ENCODE results near the gene PRSS21.

PRSS21 gene

DNA sequence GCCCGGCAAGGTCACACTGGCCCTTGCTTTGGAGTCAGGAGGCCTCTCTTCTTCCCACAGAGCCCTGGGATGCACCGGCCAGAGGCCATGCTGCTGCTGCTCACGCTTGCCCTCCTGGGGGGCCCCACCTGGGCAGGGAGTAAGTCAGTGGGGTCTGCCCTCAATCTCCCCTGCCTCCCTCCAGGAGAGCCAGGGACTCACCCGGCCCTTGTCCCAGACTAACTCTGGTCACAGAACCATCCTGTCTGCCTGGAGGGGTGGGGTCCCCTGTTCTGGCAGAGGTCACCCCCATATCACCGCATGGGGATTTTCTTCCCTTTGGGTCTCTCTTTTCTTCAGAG is 13.3 kb downstream of the PRSS21 start:
- no peak for DNase-seq (ENCODE audit: low spot score)
- Mint-ChIP-seq H3K27ac (no peak overlapping the region), H3K4me3 (peak overlapping the region; percentile 43), H3K9me3 (no peaks in the 10 kb centered on the region), H3K4me1 (ENCODE audit: low read depth) (no peaks in the 10 kb centered on the region), H3K36me3 (ENCODE audit: low read depth) (no peaks in the 10 kb centered on the region), H3K27me3 (ENCODE audit: low read depth) (peaks cover 3% of the 10 kb centered on the region)

DNA sequence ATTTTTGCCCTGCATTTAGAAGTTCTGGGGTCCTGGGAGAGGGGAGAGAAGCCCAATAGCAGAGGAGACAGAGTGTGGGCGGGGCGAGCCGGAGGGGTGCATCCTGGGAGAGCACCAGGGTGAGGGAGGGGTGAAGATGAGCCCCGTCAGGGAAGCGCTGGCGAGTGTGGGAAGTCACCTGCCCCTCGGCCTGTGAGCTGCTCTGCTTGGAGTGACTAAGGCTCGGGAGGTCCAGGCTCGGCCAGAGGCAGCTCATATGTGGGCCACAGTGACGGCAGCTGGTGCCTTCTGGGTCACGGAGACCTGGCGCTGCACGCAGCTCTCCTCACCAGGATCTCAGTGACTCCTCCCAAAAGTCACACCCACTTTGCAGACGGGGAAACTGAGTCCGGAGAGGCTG is 14.2 kb downstream of the PRSS21 start:
- H3K36me3 Mint-ChIP-seq (ENCODE audit: low read depth) = no peaks in the 10 kb centered on the region
- H3K4me1 Mint-ChIP-seq (ENCODE audit: low read depth) = no peaks in the 10 kb centered on the region
- H3K27ac Mint-ChIP-seq = no peak overlapping the region
- DNase-seq (ENCODE audit: low spot score) = no peak
- peaks cover 3% of the 10 kb centered on the region for H3K27me3 Mint-ChIP-seq (ENCODE audit: low read depth)
- no peaks in the 10 kb centered on the region for H3K9me3 Mint-ChIP-seq
- H3K4me3 Mint-ChIP-seq = no peak overlapping the region

DNA sequence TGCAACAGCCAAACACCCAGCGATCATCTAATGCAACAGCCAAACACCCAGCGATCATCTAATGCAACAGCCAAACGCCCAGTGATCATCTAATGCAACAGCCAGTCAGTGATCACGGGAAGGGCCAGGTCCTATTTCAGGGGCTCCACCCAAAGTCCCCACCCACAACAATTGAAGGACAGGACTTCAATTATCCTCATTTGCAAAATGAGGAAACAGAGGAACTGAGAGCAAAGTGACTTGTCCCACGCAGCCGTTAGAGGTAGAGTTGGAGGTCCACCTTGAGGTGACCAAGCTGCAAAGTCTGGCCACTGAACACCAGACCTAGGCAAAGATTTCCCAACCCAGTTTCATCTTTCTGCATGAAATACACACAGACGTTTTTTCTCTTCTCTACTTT is 16.7 kb downstream of the PRSS21 start:
- no peaks in the 10 kb centered on the region for H3K4me1 Mint-ChIP-seq (ENCODE audit: low read depth)
- H3K9me3 Mint-ChIP-seq = no peaks in the 10 kb centered on the region
- no peak for DNase-seq (ENCODE audit: low spot score)
- H3K36me3 Mint-ChIP-seq (ENCODE audit: low read depth) = no peaks in the 10 kb centered on the region
- H3K4me3 Mint-ChIP-seq = no peak overlapping the region
- peaks cover 3% of the 10 kb centered on the region for H3K27me3 Mint-ChIP-seq (ENCODE audit: low read depth)
- H3K27ac Mint-ChIP-seq = no peak overlapping the region

DNA sequence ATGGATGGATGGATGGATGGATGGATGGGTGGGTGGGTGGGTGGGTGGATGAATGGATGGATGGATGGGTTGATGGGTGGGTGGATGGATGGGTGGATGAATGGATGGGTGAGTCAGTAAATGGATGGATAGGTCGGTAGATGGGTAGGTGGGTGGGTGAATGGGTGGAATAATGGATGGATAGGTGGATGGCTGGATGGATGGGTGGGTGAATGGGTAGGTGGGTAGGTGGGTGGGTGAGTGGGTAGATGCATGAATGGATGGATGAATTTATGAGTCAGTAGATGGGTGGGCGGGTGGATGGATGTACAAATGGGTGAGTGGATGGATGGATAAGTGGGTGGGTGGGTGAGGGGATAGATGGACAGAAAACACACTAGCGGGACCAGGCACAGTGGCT is 17.9 kb downstream of the PRSS21 start:
- H3K27me3 Mint-ChIP-seq (ENCODE audit: low read depth) = peaks cover 3% of the 10 kb centered on the region
- no peaks in the 10 kb centered on the region for H3K9me3 Mint-ChIP-seq
- H3K4me3 Mint-ChIP-seq = no peak overlapping the region
- H3K36me3 Mint-ChIP-seq (ENCODE audit: low read depth) = no peaks in the 10 kb centered on the region
- H3K4me1 Mint-ChIP-seq (ENCODE audit: low read depth) = no peaks in the 10 kb centered on the region
- no peak for DNase-seq (ENCODE audit: low spot score)
- H3K27ac Mint-ChIP-seq = no peak overlapping the region

DNA sequence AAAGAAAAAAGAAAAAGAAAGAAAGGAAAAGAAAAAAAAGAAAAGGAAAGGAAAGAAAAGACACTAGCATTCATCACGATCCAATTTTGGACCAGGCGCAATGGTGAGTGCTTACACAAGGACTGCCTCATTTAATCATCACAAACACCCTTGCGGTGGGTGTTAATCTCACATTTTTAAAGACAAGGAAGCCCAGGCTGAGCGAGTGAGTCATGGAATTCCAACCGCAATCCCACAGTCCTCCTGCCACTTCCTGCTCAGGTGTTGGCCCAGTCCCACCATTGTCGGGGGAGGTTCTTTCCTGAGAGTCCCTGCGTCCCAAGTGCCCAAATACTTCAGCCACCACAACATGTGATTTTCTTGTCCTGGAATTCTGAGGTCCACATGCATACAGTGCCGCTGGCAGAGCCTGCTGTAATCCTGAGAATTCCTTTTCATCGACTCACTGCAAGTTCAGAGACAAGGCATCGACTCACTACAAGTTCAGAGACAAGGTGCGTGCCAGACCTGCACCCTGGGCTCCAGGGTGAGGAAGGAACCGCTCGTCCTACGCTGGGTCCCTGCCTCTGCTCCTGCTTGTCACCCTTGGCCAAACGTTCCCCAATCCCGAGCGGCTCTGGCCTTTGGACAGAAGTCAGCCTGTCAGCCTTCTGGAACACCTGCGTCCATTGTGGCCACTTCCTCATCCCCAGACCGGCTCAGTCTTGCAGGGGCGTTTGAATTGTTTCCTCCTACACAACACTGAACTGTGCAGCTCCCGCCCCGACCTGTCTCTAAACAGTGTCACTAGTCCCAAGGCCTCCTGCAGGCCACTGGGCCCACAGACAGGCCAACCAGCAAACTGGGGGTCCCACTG is 18.8 kb downstream of the PRSS21 start:
- Mint-ChIP-seq H3K4me3 (no peak overlapping the region), H3K27ac (no peak overlapping the region), H3K36me3 (ENCODE audit: low read depth) (no peaks in the 10 kb centered on the region), H3K9me3 (no peaks in the 10 kb centered on the region), H3K27me3 (ENCODE audit: low read depth) (peaks cover 3% of the 10 kb centered on the region), H3K4me1 (ENCODE audit: low read depth) (no peaks in the 10 kb centered on the region)
- DNase-seq (ENCODE audit: low spot score) = no peak

DNA sequence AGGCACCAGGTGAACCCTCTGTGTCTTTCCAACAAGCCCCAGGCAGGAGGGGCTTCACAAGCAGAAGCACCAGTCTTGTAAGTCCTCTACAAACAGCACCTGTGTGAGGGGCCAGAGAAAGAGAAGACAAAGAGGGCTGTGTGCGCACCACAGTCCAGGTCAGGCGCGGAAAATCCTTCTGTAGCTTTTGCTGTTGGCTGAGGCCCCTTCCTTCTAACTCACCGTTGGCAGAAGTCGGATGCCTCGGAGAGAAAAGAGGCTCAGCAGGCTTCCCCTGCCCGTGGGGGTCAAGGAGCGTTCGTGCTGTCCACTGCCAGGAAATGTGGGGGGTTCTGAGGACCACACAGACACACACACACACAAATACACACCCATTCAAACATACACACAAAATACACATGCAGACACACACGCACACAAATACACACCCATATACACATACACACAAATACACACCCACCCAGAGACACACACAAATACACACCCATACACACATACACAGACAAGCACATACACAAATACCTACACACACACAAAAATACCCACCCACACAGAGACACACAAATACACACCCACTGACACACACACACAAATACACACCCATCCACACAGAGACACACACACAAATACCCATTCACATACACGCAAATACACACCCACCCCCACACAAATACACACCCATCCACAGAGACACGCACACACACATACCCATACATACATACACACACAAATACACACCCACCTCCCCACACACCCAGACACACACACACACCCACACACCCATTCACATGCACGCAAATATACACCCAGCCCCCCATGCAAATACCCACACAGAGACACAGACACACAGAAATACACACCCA is 19.8 kb downstream of the PRSS21 start:
- peaks cover 3% of the 10 kb centered on the region for H3K27me3 Mint-ChIP-seq (ENCODE audit: low read depth)
- H3K4me3 Mint-ChIP-seq = no peak overlapping the region
- no peak for DNase-seq (ENCODE audit: low spot score)
- no peaks in the 10 kb centered on the region for H3K9me3 Mint-ChIP-seq
- peaks cover 1% of the 10 kb centered on the region for H3K4me1 Mint-ChIP-seq (ENCODE audit: low read depth)
- H3K27ac Mint-ChIP-seq = no peak overlapping the region
- no peaks in the 10 kb centered on the region for H3K36me3 Mint-ChIP-seq (ENCODE audit: low read depth)

DNA sequence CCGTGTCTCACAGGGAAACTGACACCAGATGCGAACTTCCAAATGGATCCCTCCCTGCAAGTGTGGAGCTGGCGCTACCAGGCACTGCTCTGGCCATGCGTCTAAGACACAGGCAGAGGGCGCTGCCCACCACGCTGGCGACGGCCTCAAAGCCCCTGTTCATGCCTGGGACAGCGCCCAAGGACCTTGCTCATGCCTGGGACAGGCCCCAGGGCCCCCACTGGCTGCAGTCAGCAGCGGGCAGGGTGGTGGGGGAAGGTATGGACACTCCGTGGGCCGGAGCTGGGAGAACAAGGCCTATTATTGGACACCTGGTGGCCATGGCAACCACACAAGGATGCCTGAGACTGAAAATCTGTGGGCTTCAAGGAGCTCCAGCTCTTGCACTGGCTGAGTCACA is 21.9 kb downstream of the PRSS21 start:
- Mint-ChIP-seq H3K27ac (no peak overlapping the region), H3K4me1 (ENCODE audit: low read depth) (peaks cover 9% of the 10 kb centered on the region), H3K36me3 (ENCODE audit: low read depth) (no peaks in the 10 kb centered on the region), H3K27me3 (ENCODE audit: low read depth) (peaks cover 3% of the 10 kb centered on the region), H3K9me3 (no peaks in the 10 kb centered on the region), H3K4me3 (no peak overlapping the region)
- DNase-seq (ENCODE audit: low spot score) = peak; percentile 49

DNA sequence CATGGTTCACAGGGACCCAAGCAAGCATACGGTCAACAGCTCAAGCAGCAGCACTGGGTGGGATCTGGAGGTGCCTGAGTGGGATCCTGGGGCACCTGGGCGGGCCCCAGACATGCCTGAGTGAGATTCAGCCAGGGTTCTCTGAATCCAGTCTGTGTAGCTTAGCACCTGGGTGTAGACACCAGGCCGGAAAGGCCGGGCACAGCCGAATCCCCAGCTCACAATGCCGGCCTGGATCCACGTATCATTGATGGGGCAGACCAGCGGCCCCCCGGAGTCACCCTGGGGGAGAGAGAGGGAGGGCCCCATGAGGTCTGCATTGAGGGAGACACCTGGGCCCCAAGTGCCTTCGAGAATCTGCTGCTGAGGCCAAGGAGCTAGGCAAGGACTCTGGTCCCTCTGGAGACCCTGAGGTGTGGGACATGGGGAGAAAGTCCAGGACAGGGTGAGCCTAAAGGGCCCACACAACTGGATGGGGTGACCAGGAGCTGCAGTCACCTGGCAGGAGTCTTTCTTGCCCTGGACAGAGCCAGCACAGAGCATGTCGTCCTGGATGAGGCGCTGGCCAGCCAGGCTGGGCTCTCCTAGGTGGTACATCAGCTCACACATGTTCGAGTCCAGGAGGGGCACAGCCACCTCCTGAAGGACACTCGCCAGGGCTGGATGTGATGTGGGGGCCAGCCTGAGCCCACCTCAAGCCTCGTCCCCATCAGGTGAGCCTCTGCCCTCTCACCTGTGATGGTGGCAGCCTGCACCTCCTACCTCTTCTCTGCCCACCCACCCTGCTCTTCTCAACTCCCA is 22.8 kb downstream of the PRSS21 start:
- no peak for DNase-seq (ENCODE audit: low spot score)
- H3K4me1 Mint-ChIP-seq (ENCODE audit: low read depth) = peaks cover 10% of the 10 kb centered on the region
- H3K9me3 Mint-ChIP-seq = no peaks in the 10 kb centered on the region
- no peaks in the 10 kb centered on the region for H3K36me3 Mint-ChIP-seq (ENCODE audit: low read depth)
- H3K27ac Mint-ChIP-seq = peak overlapping the region; percentile 24
- no peak overlapping the region for H3K4me3 Mint-ChIP-seq
- no peaks in the 10 kb centered on the region for H3K27me3 Mint-ChIP-seq (ENCODE audit: low read depth)

DNA sequence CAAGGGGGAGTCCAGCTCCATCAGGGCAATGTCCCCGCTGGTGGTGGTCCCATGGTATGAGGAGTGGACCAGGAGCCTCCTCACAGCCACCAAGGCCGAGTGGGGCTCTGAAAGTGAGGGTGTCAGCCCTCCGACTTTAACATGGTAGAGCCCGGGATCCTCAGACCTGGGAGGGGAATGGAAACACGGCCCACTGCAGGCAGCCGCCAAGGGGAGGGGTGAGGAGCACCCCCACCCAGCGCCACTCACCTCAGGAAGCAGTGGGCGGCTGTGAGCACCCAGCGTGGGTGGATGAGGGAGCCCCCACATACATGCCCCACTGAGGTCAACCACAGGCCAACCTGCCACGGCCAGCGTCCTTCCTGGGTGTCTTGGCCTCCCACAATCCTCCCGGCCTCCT is 23.9 kb downstream of the PRSS21 start:
- no peaks in the 10 kb centered on the region for H3K27me3 Mint-ChIP-seq (ENCODE audit: low read depth)
- no peak overlapping the region for H3K4me3 Mint-ChIP-seq
- no peaks in the 10 kb centered on the region for H3K9me3 Mint-ChIP-seq
- no peak overlapping the region for H3K27ac Mint-ChIP-seq
- H3K4me1 Mint-ChIP-seq (ENCODE audit: low read depth) = peaks cover 13% of the 10 kb centered on the region
- no peaks in the 10 kb centered on the region for H3K36me3 Mint-ChIP-seq (ENCODE audit: low read depth)
- no peak for DNase-seq (ENCODE audit: low spot score)

DNA sequence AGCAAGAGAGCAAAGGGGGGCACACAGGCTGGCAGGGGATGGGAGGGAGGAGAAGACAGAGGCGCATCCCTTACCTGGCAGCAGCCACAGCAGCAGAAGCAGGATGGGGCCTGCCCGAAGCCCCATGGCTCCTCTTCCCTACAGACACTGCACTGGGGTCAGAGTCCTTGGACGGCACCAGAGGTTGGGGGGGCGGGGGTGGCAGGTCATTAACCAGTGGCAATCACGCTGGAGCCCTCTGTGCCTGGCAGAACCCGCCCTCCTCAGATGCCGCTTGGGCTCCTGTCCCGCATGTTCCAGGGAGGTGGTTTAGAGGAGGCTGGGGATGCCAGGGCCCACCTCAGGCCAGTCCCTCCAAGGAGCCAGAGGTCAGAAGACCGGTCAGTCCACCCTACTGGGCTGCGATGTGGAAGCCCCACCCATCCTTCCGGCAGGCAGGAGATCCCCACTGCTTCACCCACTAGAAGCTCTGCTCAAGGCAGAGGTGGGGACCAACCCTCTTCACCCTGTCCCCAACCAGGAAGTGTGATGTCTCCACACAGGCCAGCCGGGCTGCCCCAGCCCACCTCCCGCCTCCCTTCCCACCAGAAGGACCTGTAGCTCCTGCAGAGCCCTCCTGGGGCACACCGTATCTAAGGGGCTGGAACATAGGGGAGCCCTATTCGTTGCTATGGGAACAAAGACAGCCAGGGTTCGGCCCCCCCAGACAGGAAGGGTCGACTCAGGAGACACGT is 24.7 kb downstream of the PRSS21 start:
- Mint-ChIP-seq H3K27me3 (ENCODE audit: low read depth) (no peaks in the 10 kb centered on the region), H3K36me3 (ENCODE audit: low read depth) (no peaks in the 10 kb centered on the region), H3K4me3 (peak overlapping the region; percentile 60), H3K27ac (peak overlapping the region; percentile 78), H3K4me1 (ENCODE audit: low read depth) (peaks cover 13% of the 10 kb centered on the region), H3K9me3 (no peaks in the 10 kb centered on the region)
- DNase-seq (ENCODE audit: low spot score) = no peak

DNA sequence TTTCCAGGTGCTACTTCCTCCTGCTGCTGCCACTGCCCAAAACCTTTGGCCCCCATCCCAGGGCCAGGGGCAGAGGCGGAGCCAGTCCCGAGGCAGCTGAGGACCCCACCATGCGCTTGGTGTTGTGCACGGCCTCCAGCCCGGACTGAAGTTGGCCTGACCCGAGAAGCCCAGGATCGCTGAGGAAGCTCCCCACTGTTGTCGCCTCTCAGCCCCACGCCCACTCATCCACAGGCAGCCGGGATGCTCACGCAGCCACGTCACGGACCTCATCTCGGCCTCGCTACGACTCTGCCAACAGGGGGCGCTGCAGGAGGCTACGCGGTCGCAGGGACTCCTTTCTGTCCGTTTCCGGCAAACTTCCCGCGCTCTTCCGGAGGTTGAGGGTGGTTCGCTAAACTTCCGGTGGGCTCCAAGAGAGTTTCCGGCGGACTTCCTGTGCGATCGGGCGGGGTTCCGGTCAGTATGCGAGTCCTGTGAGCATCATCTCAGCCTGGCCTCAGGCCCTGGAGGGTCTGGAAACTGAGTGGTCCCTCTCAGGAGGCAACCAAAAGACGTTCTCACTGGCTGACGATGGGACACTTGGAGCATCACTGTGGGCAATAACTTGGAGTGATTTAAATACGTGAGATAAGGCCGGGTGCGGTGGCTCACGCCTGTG is 25.4 kb downstream of the PRSS21 start:
- Mint-ChIP-seq H3K9me3 (no peaks in the 10 kb centered on the region), H3K4me1 (ENCODE audit: low read depth) (peaks cover 13% of the 10 kb centered on the region), H3K4me3 (peak overlapping the region; percentile 60), H3K27ac (peak overlapping the region; percentile 78), H3K36me3 (ENCODE audit: low read depth) (no peaks in the 10 kb centered on the region), H3K27me3 (ENCODE audit: low read depth) (no peaks in the 10 kb centered on the region)
- peak; percentile 66 for DNase-seq (ENCODE audit: low spot score)

DNA sequence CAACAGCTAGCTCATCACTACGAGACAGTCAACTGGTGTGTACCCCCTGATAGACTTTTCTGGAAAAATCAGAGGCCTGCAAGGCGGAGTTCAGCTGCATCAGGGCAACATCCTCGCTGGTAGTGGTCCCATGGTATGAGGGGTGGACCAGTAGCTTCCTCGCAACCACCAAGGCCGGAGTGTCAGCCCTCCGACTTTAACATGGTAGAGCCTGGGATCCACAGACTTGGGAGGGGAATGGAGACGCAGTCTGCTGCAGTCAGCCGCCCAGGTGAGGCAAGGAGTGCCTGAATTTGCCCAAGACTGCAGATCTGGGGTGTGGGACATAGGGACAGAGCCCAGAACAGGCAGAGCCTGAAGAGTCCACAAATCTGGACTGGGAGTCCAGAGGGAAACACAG is 26.5 kb downstream of the PRSS21 start:
- Mint-ChIP-seq H3K4me1 (ENCODE audit: low read depth) (peaks cover 13% of the 10 kb centered on the region), H3K4me3 (no peak overlapping the region), H3K27me3 (ENCODE audit: low read depth) (no peaks in the 10 kb centered on the region), H3K27ac (no peak overlapping the region), H3K9me3 (no peaks in the 10 kb centered on the region), H3K36me3 (ENCODE audit: low read depth) (no peaks in the 10 kb centered on the region)
- DNase-seq (ENCODE audit: low spot score) = no peak

DNA sequence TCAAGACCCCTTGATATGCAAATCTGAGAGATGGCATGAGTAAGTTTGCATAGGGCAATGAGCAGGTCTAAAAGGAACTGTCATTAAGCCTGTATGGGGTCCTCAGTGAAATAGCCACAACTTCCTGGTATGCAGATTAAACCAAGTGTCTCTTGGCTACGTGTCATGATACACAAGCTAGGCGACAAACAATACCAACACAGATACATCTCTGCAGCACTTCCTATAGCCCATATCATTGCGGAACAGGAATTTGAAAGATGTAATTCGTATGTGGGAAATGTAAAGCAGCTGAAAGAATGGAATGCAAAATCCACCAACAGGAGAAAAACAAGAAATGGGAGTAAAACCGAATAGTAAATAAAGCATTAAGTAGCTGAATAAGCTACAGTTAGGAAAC is 28.1 kb downstream of the PRSS21 start:
- Mint-ChIP-seq H3K9me3 (no peaks in the 10 kb centered on the region), H3K4me3 (no peak overlapping the region), H3K4me1 (ENCODE audit: low read depth) (peaks cover 15% of the 10 kb centered on the region), H3K36me3 (ENCODE audit: low read depth) (no peaks in the 10 kb centered on the region), H3K27me3 (ENCODE audit: low read depth) (peaks cover 10% of the 10 kb centered on the region), H3K27ac (no peak overlapping the region)
- no peak for DNase-seq (ENCODE audit: low spot score)
